Panc1 (cell line): ENCODE measurements around the gene ZNF33A.
"Not testable (repeated sequence)": the region's sequence is repeated elsewhere in the genome, so short reads cannot be mapped to it uniquely, and the experiment has no call there.

Source experiments
- POLR2AphosphoS5 ChIP-seq: IDR thresholded peaks from 2 replicates; pipeline ENCODE4 v1.6.1; 2012; ENCODE audit warnings: mild to moderate bottlenecking, low read depth, low read length, moderate library complexity
- SIN3A ChIP-seq: IDR thresholded peaks from 2 replicates; pipeline ENCODE4 v1.6.1; 2012; ENCODE audit warnings: low read depth, mild to moderate bottlenecking, low read length, moderate library complexity, borderline replicate concordance; ENCODE audit not compliant: insufficient read depth
- TCF7L2 ChIP-seq: IDR thresholded peaks from 2 replicates; pipeline ENCODE4 v1.6.1; 2011; ENCODE audit warnings: mild to moderate bottlenecking, low read depth, low read length, inconsistent platforms
- TF ChIP-seq, protein P1 (sequence below): fragments of 450-650 bp; IDR thresholded peaks from 2 replicates; pipeline ENCODE4 v1.5.1; 2017; ENCODE audit warnings: mild to moderate bottlenecking
- TF ChIP-seq, protein P2 (sequence below), 2 experiments: IDR thresholded peaks; 2 replicates each; pipeline ENCODE4 v1.6.1; 2011 to 2012; ENCODE audit warnings: low read depth in 2 of 2, control low read depth in 1 of 2, low read length in 1 of 2, mild to moderate bottlenecking in 1 of 2, moderate library complexity in 1 of 2; ENCODE audit not compliant: insufficient read depth in 1 of 2

DNA sequence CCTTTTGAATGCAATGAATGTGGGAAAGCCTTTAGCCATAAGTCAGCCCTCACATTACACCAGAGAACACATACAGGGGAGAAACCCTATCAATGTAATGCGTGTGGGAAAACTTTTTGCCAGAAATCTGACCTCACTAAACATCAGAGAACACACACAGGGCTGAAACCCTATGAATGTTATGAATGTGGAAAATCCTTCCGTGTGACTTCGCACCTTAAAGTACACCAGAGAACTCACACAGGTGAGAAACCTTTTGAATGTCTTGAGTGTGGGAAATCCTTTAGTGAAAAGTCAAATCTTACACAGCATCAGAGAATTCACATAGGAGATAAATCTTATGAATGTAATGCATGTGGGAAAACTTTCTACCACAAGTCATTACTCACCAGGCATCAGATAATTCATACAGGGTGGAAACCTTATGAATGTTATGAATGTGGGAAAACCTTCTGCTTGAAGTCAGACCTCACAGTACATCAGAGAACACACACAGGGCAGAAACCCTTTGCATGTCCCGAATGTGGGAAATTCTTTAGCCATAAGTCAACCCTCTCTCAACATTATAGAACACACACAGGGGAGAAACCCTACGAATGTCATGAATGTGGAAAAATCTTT is 44.9 kb downstream of the ZNF33A start:
- TF ChIP-seq, protein P1, sequence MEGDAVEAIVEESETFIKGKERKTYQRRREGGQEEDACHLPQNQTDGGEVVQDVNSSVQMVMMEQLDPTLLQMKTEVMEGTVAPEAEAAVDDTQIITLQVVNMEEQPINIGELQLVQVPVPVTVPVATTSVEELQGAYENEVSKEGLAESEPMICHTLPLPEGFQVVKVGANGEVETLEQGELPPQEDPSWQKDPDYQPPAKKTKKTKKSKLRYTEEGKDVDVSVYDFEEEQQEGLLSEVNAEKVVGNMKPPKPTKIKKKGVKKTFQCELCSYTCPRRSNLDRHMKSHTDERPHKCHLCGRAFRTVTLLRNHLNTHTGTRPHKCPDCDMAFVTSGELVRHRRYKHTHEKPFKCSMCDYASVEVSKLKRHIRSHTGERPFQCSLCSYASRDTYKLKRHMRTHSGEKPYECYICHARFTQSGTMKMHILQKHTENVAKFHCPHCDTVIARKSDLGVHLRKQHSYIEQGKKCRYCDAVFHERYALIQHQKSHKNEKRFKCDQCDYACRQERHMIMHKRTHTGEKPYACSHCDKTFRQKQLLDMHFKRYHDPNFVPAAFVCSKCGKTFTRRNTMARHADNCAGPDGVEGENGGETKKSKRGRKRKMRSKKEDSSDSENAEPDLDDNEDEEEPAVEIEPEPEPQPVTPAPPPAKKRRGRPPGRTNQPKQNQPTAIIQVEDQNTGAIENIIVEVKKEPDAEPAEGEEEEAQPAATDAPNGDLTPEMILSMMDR = not testable (repeated sequence)
- TF ChIP-seq TCF7L2, SIN3A, POLR2AphosphoS5: not testable (repeated sequence)
- TF ChIP-seq, protein P2, sequence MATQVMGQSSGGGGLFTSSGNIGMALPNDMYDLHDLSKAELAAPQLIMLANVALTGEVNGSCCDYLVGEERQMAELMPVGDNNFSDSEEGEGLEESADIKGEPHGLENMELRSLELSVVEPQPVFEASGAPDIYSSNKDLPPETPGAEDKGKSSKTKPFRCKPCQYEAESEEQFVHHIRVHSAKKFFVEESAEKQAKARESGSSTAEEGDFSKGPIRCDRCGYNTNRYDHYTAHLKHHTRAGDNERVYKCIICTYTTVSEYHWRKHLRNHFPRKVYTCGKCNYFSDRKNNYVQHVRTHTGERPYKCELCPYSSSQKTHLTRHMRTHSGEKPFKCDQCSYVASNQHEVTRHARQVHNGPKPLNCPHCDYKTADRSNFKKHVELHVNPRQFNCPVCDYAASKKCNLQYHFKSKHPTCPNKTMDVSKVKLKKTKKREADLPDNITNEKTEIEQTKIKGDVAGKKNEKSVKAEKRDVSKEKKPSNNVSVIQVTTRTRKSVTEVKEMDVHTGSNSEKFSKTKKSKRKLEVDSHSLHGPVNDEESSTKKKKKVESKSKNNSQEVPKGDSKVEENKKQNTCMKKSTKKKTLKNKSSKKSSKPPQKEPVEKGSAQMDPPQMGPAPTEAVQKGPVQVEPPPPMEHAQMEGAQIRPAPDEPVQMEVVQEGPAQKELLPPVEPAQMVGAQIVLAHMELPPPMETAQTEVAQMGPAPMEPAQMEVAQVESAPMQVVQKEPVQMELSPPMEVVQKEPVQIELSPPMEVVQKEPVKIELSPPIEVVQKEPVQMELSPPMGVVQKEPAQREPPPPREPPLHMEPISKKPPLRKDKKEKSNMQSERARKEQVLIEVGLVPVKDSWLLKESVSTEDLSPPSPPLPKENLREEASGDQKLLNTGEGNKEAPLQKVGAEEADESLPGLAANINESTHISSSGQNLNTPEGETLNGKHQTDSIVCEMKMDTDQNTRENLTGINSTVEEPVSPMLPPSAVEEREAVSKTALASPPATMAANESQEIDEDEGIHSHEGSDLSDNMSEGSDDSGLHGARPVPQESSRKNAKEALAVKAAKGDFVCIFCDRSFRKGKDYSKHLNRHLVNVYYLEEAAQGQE (IDR thresholded peaks at IDR 0.05; ENCODE audit: insufficient read depth in 1 of 2, low read depth in 2 of 2, low read length in 1 of 2) = not testable (repeated sequence)
